Neural progenitor cell (in vitro differentiated cells): ENCODE results near the gene IFT74. TPM values are rescaled to one million over a fixed set of nuclear protein-coding genes. Genes with fewer than 3 reads are reported as not detected.
A peak's percentile ranks its signal among the peaks of the same experiment; 100 is the strongest.

Experiments used
- DNase-seq: peaks from one replicate; pipeline ENCODE4 v3.0.0-alpha.2; 2016; ENCODE audit warnings: low spot score
- H2AFZ ChIP-seq: fragments of 200-600 bp; sonication (generic); replicated peaks from 2 replicates; pipeline ENCODE4 v1.6.1; 2016; ENCODE audit warnings: antibody characterized with exemption
- H3F3A ChIP-seq: fragments of 200-600 bp; sonication (generic); 2 replicates; pipeline ENCODE4 v1.6.1; 2016; ENCODE audit warnings: antibody characterized with exemption, low read depth
- H3K27ac ChIP-seq: fragments of 200-600 bp; sonication (generic); 2 replicates; pipeline ENCODE4 v1.5.1; 2016; ENCODE audit warnings: mild to moderate bottlenecking
- H3K27me3 ChIP-seq: fragments of 200-600 bp; sonication (generic); 2 replicates; pipeline ENCODE4 v1.6.1; 2016; ENCODE audit warnings: mild to moderate bottlenecking, moderate library complexity
- H3K36me3 ChIP-seq: fragments of 200-600 bp; sonication (generic); 2 replicates; pipeline ENCODE4 v1.5.1; 2016
- H3K4me1 ChIP-seq: fragments of 200-600 bp; sonication (generic); 2 replicates; pipeline ENCODE4 v1.6.1; 2016; ENCODE audit warnings: mixed run types
- H3K4me2 ChIP-seq: fragments of 200-600 bp; sonication (generic); 2 replicates; pipeline ENCODE4 v1.6.1; 2016
- H3K4me3 ChIP-seq: fragments of 200-600 bp; sonication (generic); 2 replicates; pipeline ENCODE4 v1.5.1; 2016
- H3K79me2 ChIP-seq: fragments of 200-600 bp; sonication (generic); 2 replicates; pipeline ENCODE4 v1.6.1; 2016; ENCODE audit warnings: low read depth
- H3K9ac ChIP-seq: fragments of 200-600 bp; sonication (generic); 2 replicates; pipeline ENCODE4 v1.6.1; 2016
- H3K9me3 ChIP-seq: fragments of 200-600 bp; sonication (generic); 2 replicates; pipeline ENCODE4 v1.5.1; 2016; ENCODE audit warnings: low read depth
- H4K20me1 ChIP-seq: fragments of 200-600 bp; sonication (generic); 2 replicates; pipeline ENCODE4 v1.6.1; 2016; ENCODE audit warnings: low read depth
- H3K27ac Mint-ChIP-seq: 3 replicates; pipeline ENCODE4 v1.8.0; 2021; ENCODE audit warnings: mixed read lengths
- H3K27me3 Mint-ChIP-seq: 2 replicates; pipeline ENCODE4 v1.8.0; 2022; ENCODE audit warnings: low read depth, mild to moderate bottlenecking, inconsistent platforms, moderate library complexity, mixed read lengths; ENCODE audit not compliant: insufficient read depth
- H3K36me3 Mint-ChIP-seq: 3 replicates; pipeline ENCODE4 v1.8.0; 2021; ENCODE audit warnings: mixed read lengths
- H3K4me1 Mint-ChIP-seq: 3 replicates; pipeline ENCODE4 v1.8.0; 2021; ENCODE audit warnings: mixed read lengths
- H3K4me3 Mint-ChIP-seq: 3 replicates; pipeline ENCODE4 v1.8.0; 2021; ENCODE audit warnings: mild to moderate bottlenecking, moderate library complexity, mixed read lengths
- H3K9me3 Mint-ChIP-seq: 3 replicates; pipeline ENCODE4 v1.8.0; 2020; ENCODE audit warnings: mixed read lengths
- EZH2 ChIP-seq: fragments of 200-600 bp; sonication (generic); IDR thresholded peaks from 2 replicates; pipeline ENCODE4 v1.6.1; 2017; ENCODE audit warnings: antibody characterized with exemption, mild to moderate bottlenecking, moderate library complexity
- EZH2phosphoT487 ChIP-seq: fragments of 200-600 bp; sonication (generic); IDR thresholded peaks from 2 replicates; pipeline ENCODE4 v1.6.1; 2017; ENCODE audit warnings: antibody characterized with exemption
- total RNA-seq: library from RNA; depleted of rRNA; stranded (reverse); fragments of >200 nt; gene quantifications from 2 replicates; pipeline ENCODE4 v1.2.3, GENCODE V29; 2015; ENCODE audit warnings: low replicate concordance
- TF ChIP-seq, protein P1 (sequence below): fragments of 200-600 bp; sonication (generic); IDR thresholded peaks from 2 replicates; pipeline ENCODE4 v1.5.1; 2017; ENCODE audit warnings: antibody characterized with exemption, mild to moderate bottlenecking

Gene IFT74
- total RNA-seq, 1 donor from 2014 or later, result 81.2 TPM

DNA sequence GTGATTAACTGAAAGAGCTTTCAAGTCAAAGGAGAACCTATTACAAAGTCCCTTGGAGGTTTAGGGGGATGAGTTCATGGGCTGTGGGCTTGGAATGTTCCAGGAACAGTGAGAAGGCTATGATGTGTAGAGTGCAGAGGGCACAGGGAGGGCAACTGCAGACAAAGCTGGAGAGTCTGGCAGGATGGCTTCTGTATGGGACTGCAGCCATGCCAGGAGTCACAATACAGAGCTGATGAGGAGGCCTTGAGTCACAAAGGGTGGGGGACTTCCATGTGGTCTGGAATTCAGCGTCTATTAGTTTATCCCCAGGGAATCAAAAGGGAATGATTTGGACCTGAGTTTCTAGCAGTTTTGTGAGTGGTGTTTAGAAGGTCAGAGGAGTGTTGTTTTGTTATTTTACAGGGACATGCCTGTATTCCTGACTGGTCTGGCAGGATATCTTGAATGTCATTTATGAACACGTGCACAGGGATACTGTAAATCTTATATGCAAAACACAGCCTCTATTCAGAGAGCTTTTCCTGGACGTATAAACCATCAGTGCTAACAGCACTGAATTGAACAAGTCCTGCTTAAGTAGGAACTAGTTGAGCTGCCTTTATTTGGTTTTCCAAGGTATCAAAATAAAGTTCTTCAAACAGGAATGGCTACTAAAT, 138.6 kb downstream of the IFT74 start:
- no peaks in the 10 kb centered on the region for H3K79me2 ChIP-seq
- no peaks in the 10 kb centered on the region for H3K27me3 Mint-ChIP-seq
- DNase-seq, result no peak
- H3K4me2 ChIP-seq, result no peak overlapping the region
- no peak overlapping the region for H3K27ac ChIP-seq
- no peak overlapping the region for H3K27ac Mint-ChIP-seq
- H3K4me1 Mint-ChIP-seq, result peaks cover 3% of the 10 kb centered on the region
- H3K36me3 ChIP-seq, result no peaks in the 10 kb centered on the region
- peaks cover 7% of the 10 kb centered on the region for H3K4me1 ChIP-seq
- no peak overlapping the region for H2AFZ ChIP-seq
- H3K4me3 ChIP-seq, result no peak overlapping the region
- no peaks in the 10 kb centered on the region for H3F3A ChIP-seq
- no peaks in the 10 kb centered on the region for H4K20me1 ChIP-seq
- no peaks in the 10 kb centered on the region for H3K9me3 ChIP-seq
- no peaks in the 10 kb centered on the region for H3K9me3 Mint-ChIP-seq
- H3K36me3 Mint-ChIP-seq, result no peaks in the 10 kb centered on the region
- TF ChIP-seq EZH2phosphoT487 (no peak), EZH2 (no peak)
- TF ChIP-seq, protein P1, sequence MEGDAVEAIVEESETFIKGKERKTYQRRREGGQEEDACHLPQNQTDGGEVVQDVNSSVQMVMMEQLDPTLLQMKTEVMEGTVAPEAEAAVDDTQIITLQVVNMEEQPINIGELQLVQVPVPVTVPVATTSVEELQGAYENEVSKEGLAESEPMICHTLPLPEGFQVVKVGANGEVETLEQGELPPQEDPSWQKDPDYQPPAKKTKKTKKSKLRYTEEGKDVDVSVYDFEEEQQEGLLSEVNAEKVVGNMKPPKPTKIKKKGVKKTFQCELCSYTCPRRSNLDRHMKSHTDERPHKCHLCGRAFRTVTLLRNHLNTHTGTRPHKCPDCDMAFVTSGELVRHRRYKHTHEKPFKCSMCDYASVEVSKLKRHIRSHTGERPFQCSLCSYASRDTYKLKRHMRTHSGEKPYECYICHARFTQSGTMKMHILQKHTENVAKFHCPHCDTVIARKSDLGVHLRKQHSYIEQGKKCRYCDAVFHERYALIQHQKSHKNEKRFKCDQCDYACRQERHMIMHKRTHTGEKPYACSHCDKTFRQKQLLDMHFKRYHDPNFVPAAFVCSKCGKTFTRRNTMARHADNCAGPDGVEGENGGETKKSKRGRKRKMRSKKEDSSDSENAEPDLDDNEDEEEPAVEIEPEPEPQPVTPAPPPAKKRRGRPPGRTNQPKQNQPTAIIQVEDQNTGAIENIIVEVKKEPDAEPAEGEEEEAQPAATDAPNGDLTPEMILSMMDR, result no peak
- peak overlapping the region; percentile 9 for H3K4me3 Mint-ChIP-seq
- no peaks in the 10 kb centered on the region for H3K27me3 ChIP-seq
- no peak overlapping the region for H3K9ac ChIP-seq

DNA sequence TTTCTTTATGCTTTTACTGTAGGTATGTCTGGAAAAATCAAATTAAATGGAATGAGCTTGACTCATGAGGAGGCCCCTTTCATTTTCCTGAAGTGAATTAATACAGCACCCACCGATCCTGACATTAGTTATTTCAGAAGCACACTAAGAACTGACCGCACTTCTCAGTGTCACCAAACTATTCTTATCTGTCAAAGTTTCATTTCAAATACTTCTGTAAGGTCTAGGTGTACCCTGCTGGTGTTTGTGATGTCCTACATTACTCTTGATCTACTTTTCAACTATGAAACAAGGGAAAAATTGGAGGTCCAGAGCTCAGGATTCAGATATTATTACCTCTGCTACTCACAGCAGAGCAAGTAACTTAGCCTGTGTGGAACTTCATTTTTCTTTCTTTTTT, 151.0 kb downstream of the IFT74 start:
- no peak overlapping the region for H3K27ac Mint-ChIP-seq
- no peaks in the 10 kb centered on the region for H3K27me3 Mint-ChIP-seq
- Histone ChIP-seq H3K27ac (no peak overlapping the region), H3K79me2 (peaks cover 4% of the 10 kb centered on the region), H3K4me2 (no peak overlapping the region), H2AFZ (no peak overlapping the region), H3F3A (no peaks in the 10 kb centered on the region), H3K4me1 (peaks cover 13% of the 10 kb centered on the region), H3K4me3 (no peak overlapping the region), H3K9me3 (no peaks in the 10 kb centered on the region), H3K9ac (no peak overlapping the region), H4K20me1 (no peaks in the 10 kb centered on the region), H3K27me3 (no peaks in the 10 kb centered on the region), H3K36me3 (no peaks in the 10 kb centered on the region)
- H3K4me1 Mint-ChIP-seq, result peaks cover 6% of the 10 kb centered on the region
- H3K36me3 Mint-ChIP-seq, result no peaks in the 10 kb centered on the region
- no peak for DNase-seq
- H3K9me3 Mint-ChIP-seq, result no peaks in the 10 kb centered on the region
- H3K4me3 Mint-ChIP-seq, result no peak overlapping the region
- TF ChIP-seq EZH2, result no peak
- no peak for TF ChIP-seq EZH2phosphoT487
- TF ChIP-seq, protein P1, result no peak

DNA sequence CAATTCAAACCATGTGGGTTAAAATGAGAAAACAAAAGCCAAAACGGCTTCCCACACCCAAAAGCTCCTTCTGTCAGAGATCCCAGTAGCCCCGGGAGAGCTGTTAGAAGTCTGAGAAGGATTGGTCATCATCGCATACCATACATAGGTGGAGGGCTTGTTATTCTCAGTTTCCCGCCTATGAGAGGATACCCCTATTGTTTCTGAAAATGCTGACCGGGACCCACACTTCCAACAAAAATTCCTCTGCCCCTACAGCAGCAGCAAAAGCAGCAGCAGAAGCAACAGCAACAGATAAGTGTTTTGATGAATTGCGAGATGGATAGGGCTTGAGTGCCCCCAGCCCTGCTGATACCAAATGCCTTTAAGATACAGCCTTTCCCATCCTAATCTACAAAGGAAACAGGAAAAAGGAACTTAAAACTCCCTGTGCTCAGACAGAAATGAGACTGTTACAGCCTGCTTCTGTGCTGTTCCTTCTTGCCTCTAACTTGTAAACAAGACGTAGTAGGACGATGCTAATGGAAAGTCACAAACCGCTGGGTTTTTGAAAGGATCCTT, 152.8 kb downstream of the IFT74 start, which contains the start of gene TEK:
Gene TEK, plus strand, starts transcription at position 245 of the 561 bp plus-strand sequence. CDS start 366 bp downstream, outside the sequence.
- DNase-seq, result peak; percentile 35
- H3K4me1 ChIP-seq, result peaks cover 13% of the 10 kb centered on the region
- TF ChIP-seq EZH2phosphoT487, result no peak
- TF ChIP-seq, protein P1, result no peak
- no peak for TF ChIP-seq EZH2
- no peaks in the 10 kb centered on the region for H3F3A ChIP-seq
- H3K27me3 Mint-ChIP-seq, result no peaks in the 10 kb centered on the region
- H3K9me3 Mint-ChIP-seq, result no peaks in the 10 kb centered on the region
- peaks cover 4% of the 10 kb centered on the region for H3K79me2 ChIP-seq
- H3K36me3 ChIP-seq, result no peaks in the 10 kb centered on the region
- no peak within 1 kb of the TSS for H3K9ac ChIP-seq
- peak within 1 kb of the TSS; percentile 97 for H2AFZ ChIP-seq
- peak within 1 kb of the TSS; percentile 69 for H3K4me3 Mint-ChIP-seq
- peak within 1 kb of the TSS; percentile 59 for H3K4me2 ChIP-seq
- no peaks in the 10 kb centered on the region for H3K36me3 Mint-ChIP-seq
- peaks cover 6% of the 10 kb centered on the region for H3K4me1 Mint-ChIP-seq
- peak within 1 kb of the TSS; percentile 36 for H3K4me3 ChIP-seq
- no peaks in the 10 kb centered on the region for H4K20me1 ChIP-seq
- H3K27me3 ChIP-seq, result no peaks in the 10 kb centered on the region
- H3K9me3 ChIP-seq, result no peaks in the 10 kb centered on the region
- H3K27ac ChIP-seq, result no peak within 1 kb of the TSS
- H3K27ac Mint-ChIP-seq, result no peak within 1 kb of the TSS
